IMR-90 (cell line): ENCODE results near the gene CCDC116.
"Not testable (repeated sequence)": the region's sequence is repeated elsewhere in the genome, so short reads cannot be mapped to it uniquely, and the experiment has no call there.

Experiments used
- CEBPB ChIP-seq: IDR thresholded peaks from 2 replicates; pipeline ENCODE4 v1.6.1; 2012; ENCODE audit warnings: low read depth, low read length, improper control_type of control experiment
- MXI1 ChIP-seq: IDR thresholded peaks from 2 replicates; pipeline ENCODE4 v1.6.1; 2012; ENCODE audit warnings: low read depth, mild to moderate bottlenecking, low read length, moderate library complexity, borderline replicate concordance
- POLR2A ChIP-seq: IDR thresholded peaks from 2 replicates; pipeline ENCODE4 v1.6.1; 2012; ENCODE audit warnings: mild to moderate bottlenecking, low read depth, low read length
- RAD21 ChIP-seq: IDR thresholded peaks from 2 replicates; pipeline ENCODE4 v1.6.1; 2012; ENCODE audit warnings: low read length, improper control_type of control experiment
- SMC3 ChIP-seq: fragments of 150-350 bp; IDR thresholded peaks from 2 replicates; pipeline ENCODE4 v1.6.1; 2016; ENCODE audit warnings: low read depth, mild to moderate bottlenecking, antibody characterized with exemption, low read length, moderate library complexity
- TF ChIP-seq, protein P1 (sequence below): conservative IDR thresholded peaks from 2 replicates; pipeline ENCODE4 v1.5.1; 2012; ENCODE audit warnings: mild to moderate bottlenecking, low read depth, low read length, improper control_type of control experiment

DNA sequence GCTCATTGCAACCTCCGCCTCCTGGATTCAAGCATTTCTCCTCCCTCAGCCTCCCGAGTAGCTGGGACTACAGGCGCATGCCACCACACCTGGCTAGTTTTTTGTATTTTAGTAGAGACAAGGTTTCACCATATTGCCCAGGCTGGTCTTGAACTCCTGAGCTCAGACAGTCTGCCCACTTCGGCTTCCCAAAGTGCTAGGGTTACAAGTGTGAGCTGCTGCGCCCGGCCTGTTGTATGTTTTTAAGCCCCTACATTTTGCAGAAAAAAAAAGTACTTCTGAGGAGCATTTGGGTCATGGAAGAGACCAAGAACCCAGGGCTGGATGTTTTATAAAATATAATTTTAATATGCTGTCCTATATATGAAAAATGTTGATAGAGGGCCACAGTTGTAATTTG is 15.2 kb upstream of the CCDC116 start:
- TF ChIP-seq, protein P1, sequence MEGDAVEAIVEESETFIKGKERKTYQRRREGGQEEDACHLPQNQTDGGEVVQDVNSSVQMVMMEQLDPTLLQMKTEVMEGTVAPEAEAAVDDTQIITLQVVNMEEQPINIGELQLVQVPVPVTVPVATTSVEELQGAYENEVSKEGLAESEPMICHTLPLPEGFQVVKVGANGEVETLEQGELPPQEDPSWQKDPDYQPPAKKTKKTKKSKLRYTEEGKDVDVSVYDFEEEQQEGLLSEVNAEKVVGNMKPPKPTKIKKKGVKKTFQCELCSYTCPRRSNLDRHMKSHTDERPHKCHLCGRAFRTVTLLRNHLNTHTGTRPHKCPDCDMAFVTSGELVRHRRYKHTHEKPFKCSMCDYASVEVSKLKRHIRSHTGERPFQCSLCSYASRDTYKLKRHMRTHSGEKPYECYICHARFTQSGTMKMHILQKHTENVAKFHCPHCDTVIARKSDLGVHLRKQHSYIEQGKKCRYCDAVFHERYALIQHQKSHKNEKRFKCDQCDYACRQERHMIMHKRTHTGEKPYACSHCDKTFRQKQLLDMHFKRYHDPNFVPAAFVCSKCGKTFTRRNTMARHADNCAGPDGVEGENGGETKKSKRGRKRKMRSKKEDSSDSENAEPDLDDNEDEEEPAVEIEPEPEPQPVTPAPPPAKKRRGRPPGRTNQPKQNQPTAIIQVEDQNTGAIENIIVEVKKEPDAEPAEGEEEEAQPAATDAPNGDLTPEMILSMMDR, result not testable (repeated sequence)
- not testable (repeated sequence) for TF ChIP-seq POLR2A, RAD21, CEBPB, MXI1, SMC3
